HK-2 (cell line): Measurements from ENCODE around the gene PDZK1IP1.
"Not testable (repeated sequence)": the region's sequence is repeated elsewhere in the genome, so short reads cannot be mapped to it uniquely, and the experiment has no call there.

Experiments used
- DNase-seq: peaks from one replicate; pipeline ENCODE4 v3.0.0-alpha.2; 2018; ENCODE audit not compliant: unreplicated experiment

PDZK1IP1 gene

GRCh38 chr1:47196622-47197021, 6.8 kb upstream of the PDZK1IP1 start:
- no peak for DNase-seq

- not testable (repeated sequence) for DNase-seq
Measured at GRCh38 chr1:47195981-47196380, 6.1 kb upstream of the PDZK1IP1 start.

- DNase-seq: no peak
Measured at GRCh38 chr1:47194311-47194710, 4.5 kb upstream of the PDZK1IP1 start.

- DNase-seq: not testable (repeated sequence)
Measured at GRCh38 chr1:47193496-47193895, 3.7 kb upstream of the PDZK1IP1 start.

GRCh38 chr1:47192458-47193384, 2.9 kb upstream of the PDZK1IP1 start:
- DNase-seq: peak; percentile 80

GRCh38 chr1:47191940-47192457, 2.2 kb upstream of the PDZK1IP1 start:
- no peak for DNase-seq

GRCh38 chr1:47190857-47191256, 1.0 kb upstream of the PDZK1IP1 start:
- no peak for DNase-seq

- no peak for DNase-seq
Measured at GRCh38 chr1:47190509-47190855, 646 bp upstream of the PDZK1IP1 start.

- DNase-seq: no peak
Measured at GRCh38 chr1:47188791-47189785, 748 bp downstream of the PDZK1IP1 start.

GRCh38 chr1:47187926-47188250, 1.9 kb downstream of the PDZK1IP1 start:
- no peak for DNase-seq

GRCh38 chr1:47187231-47187925, 2.5 kb downstream of the PDZK1IP1 start:
- DNase-seq: no peak

- no peak for DNase-seq
Measured at GRCh38 chr1:47186267-47187185, 3.3 kb downstream of the PDZK1IP1 start.

GRCh38 chr1:47184822-47185677, 4.8 kb downstream of the PDZK1IP1 start:
- no peak for DNase-seq

- DNase-seq: peak; percentile 73
Measured at GRCh38 chr1:47184090-47184821, 5.6 kb downstream of the PDZK1IP1 start.

- no peak for DNase-seq
Measured at GRCh38 chr1:47183308-47184089, 6.3 kb downstream of the PDZK1IP1 start.

GRCh38 chr1:47182676-47183235, 7.1 kb downstream of the PDZK1IP1 start:
- DNase-seq: peak; percentile 22

GRCh38 chr1:47181955-47182675, 7.7 kb downstream of the PDZK1IP1 start:
- DNase-seq: peak; percentile 82
